ENCODE measurements around the gene MRAS. TPM values are rescaled to one million over a fixed set of nuclear protein-coding genes. Genes with fewer than 3 reads are reported as not detected.

MRAS gene
- total and polyA plus RNA-seq, 2 donors from 2014 or later, result 30.9 to 106 TPM

- H3K27me3 ChIP-seq (ENCODE audit: control insufficient read depth, insufficient read depth, low read length), result peaks cover 16% of the 10 kb centered on the region
- H3K4me1 ChIP-seq (ENCODE audit: control insufficient read depth in 2 of 3, insufficient read depth in 2 of 3, low read depth in 1 of 3, low read length in 3 of 3), result peaks cover 0 to 8% (median 0%) of the 10 kb centered on the region in 3 donors
- TF ChIP-seq, protein P1, sequence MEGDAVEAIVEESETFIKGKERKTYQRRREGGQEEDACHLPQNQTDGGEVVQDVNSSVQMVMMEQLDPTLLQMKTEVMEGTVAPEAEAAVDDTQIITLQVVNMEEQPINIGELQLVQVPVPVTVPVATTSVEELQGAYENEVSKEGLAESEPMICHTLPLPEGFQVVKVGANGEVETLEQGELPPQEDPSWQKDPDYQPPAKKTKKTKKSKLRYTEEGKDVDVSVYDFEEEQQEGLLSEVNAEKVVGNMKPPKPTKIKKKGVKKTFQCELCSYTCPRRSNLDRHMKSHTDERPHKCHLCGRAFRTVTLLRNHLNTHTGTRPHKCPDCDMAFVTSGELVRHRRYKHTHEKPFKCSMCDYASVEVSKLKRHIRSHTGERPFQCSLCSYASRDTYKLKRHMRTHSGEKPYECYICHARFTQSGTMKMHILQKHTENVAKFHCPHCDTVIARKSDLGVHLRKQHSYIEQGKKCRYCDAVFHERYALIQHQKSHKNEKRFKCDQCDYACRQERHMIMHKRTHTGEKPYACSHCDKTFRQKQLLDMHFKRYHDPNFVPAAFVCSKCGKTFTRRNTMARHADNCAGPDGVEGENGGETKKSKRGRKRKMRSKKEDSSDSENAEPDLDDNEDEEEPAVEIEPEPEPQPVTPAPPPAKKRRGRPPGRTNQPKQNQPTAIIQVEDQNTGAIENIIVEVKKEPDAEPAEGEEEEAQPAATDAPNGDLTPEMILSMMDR (IDR thresholded peaks at IDR 0.05; ENCODE audit: borderline replicate concordance, extremely low read depth, insufficient read depth), result no peak
- no peaks in the 10 kb centered on the region for H3K36me3 ChIP-seq (ENCODE audit: control insufficient read depth in 2 of 3, insufficient read depth in 3 of 3, low read length in 3 of 3)
- peak; percentile 79 to 94 (median 84) for DNase-seq
- peak within 1 kb of the TSS in 2 of 3 donors; percentile 55 to 59 for H3K4me3 ChIP-seq (ENCODE audit: low read length in 3 of 3)
- H3K9ac ChIP-seq (ENCODE audit: low read length in 3 of 3), result peak within 1 kb of the TSS in 1 of 3 donors; percentile 34
- intact Hi-C loops (cut with DNase I), result no loop called here
- no peaks in the 10 kb centered on the region for H3K9me3 ChIP-seq (ENCODE audit: control insufficient read depth in 2 of 3, insufficient read depth in 1 of 3, low read length in 3 of 3)
- peak; percentile 25 for FAIRE-seq
- peak within 1 kb of the TSS in 1 of 2 donors; percentile 28 for H3K27ac ChIP-seq (ENCODE audit: low read depth in 2 of 2, low read length in 2 of 2)
Observed at GRCh38 chr3:138434276-138434874, 86.0 kb downstream of the MRAS start, which contains the start of gene ESYT3. Gene ESYT3 (plus strand): TSS chr3:138434616. CDS start chr3:138434799, 183 bp downstream.

GRCh38 chr3:138434875-138435772, 86.7 kb downstream of the MRAS start:
- TF ChIP-seq, protein P1 (IDR thresholded peaks at IDR 0.05; ENCODE audit: borderline replicate concordance, extremely low read depth, insufficient read depth), result no peak
- H3K4me3 ChIP-seq (ENCODE audit: low read length in 3 of 3), result peak overlapping the region in 2 of 3 donors; percentile 55 to 59
- H3K4me1 ChIP-seq (ENCODE audit: control insufficient read depth in 2 of 3, insufficient read depth in 2 of 3, low read depth in 1 of 3, low read length in 3 of 3), result peaks cover 0 to 8% (median 0%) of the 10 kb centered on the region in 3 donors
- H3K36me3 ChIP-seq (ENCODE audit: control insufficient read depth in 2 of 3, insufficient read depth in 3 of 3, low read length in 3 of 3), result no peaks in the 10 kb centered on the region
- intact Hi-C loops (cut with DNase I), result no loop called here
- peak in 4 of 5 donors; percentile 31 to 58 (median 42) for DNase-seq
- H3K27me3 ChIP-seq (ENCODE audit: control insufficient read depth, insufficient read depth, low read length), result peaks cover 16% of the 10 kb centered on the region
- peak overlapping the region in 1 of 3 donors; percentile 34 for H3K9ac ChIP-seq (ENCODE audit: low read length in 3 of 3)
- FAIRE-seq, result no peak
- H3K9me3 ChIP-seq (ENCODE audit: control insufficient read depth in 2 of 3, insufficient read depth in 1 of 3, low read length in 3 of 3), result no peaks in the 10 kb centered on the region
- no peak overlapping the region for H3K27ac ChIP-seq (ENCODE audit: low read depth in 2 of 2, low read length in 2 of 2)

DNA sequence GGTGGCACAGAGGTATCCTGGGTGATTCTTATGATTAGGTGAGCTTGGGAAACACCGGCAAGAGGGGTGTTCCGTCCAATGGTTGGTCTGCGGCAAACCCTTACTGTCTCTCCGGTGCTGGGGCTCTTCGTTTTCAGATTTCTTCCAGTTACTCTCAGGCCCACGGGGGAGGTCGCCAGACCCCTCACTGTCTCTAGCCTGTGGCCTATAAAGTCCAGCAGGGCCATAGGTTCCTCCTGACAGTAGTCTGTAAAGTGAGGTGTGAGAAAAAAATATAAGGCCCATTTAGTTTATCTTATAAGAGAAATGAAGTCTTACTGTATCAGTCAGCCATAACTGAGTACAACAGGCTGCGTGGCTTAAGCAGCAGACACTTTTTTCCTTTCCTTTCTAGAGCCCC, 87.5 kb downstream of the MRAS start:
- TF ChIP-seq, protein P1 (IDR thresholded peaks at IDR 0.05; ENCODE audit: borderline replicate concordance, extremely low read depth, insufficient read depth), result no peak
- FAIRE-seq (no peak), DNase-seq (no peak)
- no peak overlapping the region for H3K27ac ChIP-seq (ENCODE audit: low read depth in 2 of 2, low read length in 2 of 2)
- peak overlapping the region in 1 of 3 donors; percentile 59 for H3K4me3 ChIP-seq (ENCODE audit: low read length in 3 of 3)
- peaks cover 16% of the 10 kb centered on the region for H3K27me3 ChIP-seq (ENCODE audit: control insufficient read depth, insufficient read depth, low read length)
- no peaks in the 10 kb centered on the region for H3K9me3 ChIP-seq (ENCODE audit: control insufficient read depth in 2 of 3, insufficient read depth in 1 of 3, low read length in 3 of 3)
- no peaks in the 10 kb centered on the region for H3K36me3 ChIP-seq (ENCODE audit: control insufficient read depth in 2 of 3, insufficient read depth in 3 of 3, low read length in 3 of 3)
- intact Hi-C loops (cut with DNase I), result no loop called here
- H3K4me1 ChIP-seq (ENCODE audit: control insufficient read depth in 2 of 3, insufficient read depth in 2 of 3, low read depth in 1 of 3, low read length in 3 of 3), result peaks cover 0 to 8% (median 0%) of the 10 kb centered on the region in 3 donors
- H3K9ac ChIP-seq (ENCODE audit: low read length in 3 of 3), result no peak overlapping the region
